HUES48 (cell line): ENCODE measurements around the gene BCL7B.
"Not testable (repeated sequence)": the region's sequence is repeated elsewhere in the genome, so short reads cannot be mapped to it uniquely, and the experiment has no call there.

ENCODE experiments used
- H3K27ac ChIP-seq: one replicate; pipeline ENCODE4 v1.7.0; 2013; ENCODE audit warnings: low read depth, low read length, inconsistent platforms
- H3K27me3 ChIP-seq: 2 replicates; pipeline ENCODE4 v1.6.1; 2013; ENCODE audit warnings: mild to moderate bottlenecking, low read length; ENCODE audit not compliant: control insufficient read depth, insufficient read depth
- H3K36me3 ChIP-seq: 2 replicates; pipeline ENCODE4 v1.6.1; 2013; ENCODE audit warnings: low read length; ENCODE audit not compliant: control insufficient read depth, insufficient read depth
- H3K4me1 ChIP-seq: 2 replicates; pipeline ENCODE4 v1.6.1; 2013; ENCODE audit warnings: mild to moderate bottlenecking, low read length; ENCODE audit not compliant: control insufficient read depth, insufficient read depth
- H3K4me3 ChIP-seq: 2 replicates; pipeline ENCODE4 v1.5.1; 2013; ENCODE audit warnings: mild to moderate bottlenecking, low read depth, low read length
- H3K9ac ChIP-seq: 2 replicates; pipeline ENCODE4 v1.6.1; 2013; ENCODE audit warnings: mild to moderate bottlenecking, low read depth, low read length, moderate library complexity
- H3K9me3 ChIP-seq: 2 replicates; pipeline ENCODE4 v1.6.1; 2013; ENCODE audit warnings: low read length; ENCODE audit not compliant: control insufficient read depth, insufficient read depth

The BCL7B gene

GRCh38 chr7:73512018-73512780 lies 45.3 kb downstream of the BCL7B start:
- Histone ChIP-seq H3K9me3 (no peaks in the 10 kb centered on the region), H3K4me1 (no peaks in the 10 kb centered on the region), H3K27ac (no peak overlapping the region), H3K4me3 (no peak overlapping the region), H3K27me3 (no peaks in the 10 kb centered on the region), H3K9ac (no peak overlapping the region), H3K36me3 (peaks cover 88% of the 10 kb centered on the region)

GRCh38 chr7:73509463-73509862 lies 48.0 kb downstream of the BCL7B start:
- no peak overlapping the region for H3K4me3 ChIP-seq
- peaks cover 86% of the 10 kb centered on the region for H3K36me3 ChIP-seq
- no peaks in the 10 kb centered on the region for H3K27me3 ChIP-seq
- no peaks in the 10 kb centered on the region for H3K9me3 ChIP-seq
- no peak overlapping the region for H3K9ac ChIP-seq
- no peak overlapping the region for H3K27ac ChIP-seq
- no peaks in the 10 kb centered on the region for H3K4me1 ChIP-seq

GRCh38 chr7:73507556-73507955 lies 49.9 kb downstream of the BCL7B start:
- Histone ChIP-seq H3K36me3 (peaks cover 84% of the 10 kb centered on the region), H3K4me1 (no peaks in the 10 kb centered on the region), H3K9me3 (no peaks in the 10 kb centered on the region), H3K4me3 (no peak overlapping the region), H3K27ac (no peak overlapping the region), H3K9ac (no peak overlapping the region), H3K27me3 (no peaks in the 10 kb centered on the region)

- H3K36me3 ChIP-seq: peaks cover 84% of the 10 kb centered on the region
Observed at GRCh38 chr7:73504920-73505319, 52.6 kb downstream of the BCL7B start.

GRCh38 chr7:73504017-73504416 lies 53.5 kb downstream of the BCL7B start:
- Histone ChIP-seq H3K9ac (no peak overlapping the region), H3K27me3 (no peaks in the 10 kb centered on the region), H3K4me1 (no peaks in the 10 kb centered on the region), H3K4me3 (no peak overlapping the region), H3K27ac (no peak overlapping the region), H3K36me3 (peaks cover 84% of the 10 kb centered on the region), H3K9me3 (no peaks in the 10 kb centered on the region)

More at GRCh38 chr7:73504920-73505319, 52.6 kb downstream of the BCL7B start:
- no peaks in the 10 kb centered on the region for H3K9me3 ChIP-seq
- no peaks in the 10 kb centered on the region for H3K4me1 ChIP-seq
- H3K27me3 ChIP-seq: no peaks in the 10 kb centered on the region
- no peak overlapping the region for H3K4me3 ChIP-seq
- no peak overlapping the region for H3K9ac ChIP-seq
- no peak overlapping the region for H3K27ac ChIP-seq

GRCh38 chr7:73503229-73503628 lies 54.3 kb downstream of the BCL7B start:
- Histone ChIP-seq H3K27me3 (no peaks in the 10 kb centered on the region), H3K36me3 (peaks cover 87% of the 10 kb centered on the region), H3K4me3 (no peak overlapping the region), H3K9ac (no peak overlapping the region), H3K9me3 (no peaks in the 10 kb centered on the region), H3K27ac (no peak overlapping the region), H3K4me1 (no peaks in the 10 kb centered on the region)

GRCh38 chr7:73496626-73497025 lies 60.9 kb downstream of the BCL7B start:
- Histone ChIP-seq H3K27ac (no peak overlapping the region), H3K4me1 (no peaks in the 10 kb centered on the region), H3K27me3 (no peaks in the 10 kb centered on the region), H3K9ac (no peak overlapping the region), H3K4me3 (no peak overlapping the region), H3K9me3 (no peaks in the 10 kb centered on the region), H3K36me3 (peaks cover 92% of the 10 kb centered on the region)

- peaks cover 93% of the 10 kb centered on the region for H3K36me3 ChIP-seq
- H3K27ac ChIP-seq, H3K27me3 ChIP-seq, H3K4me3 ChIP-seq, H3K4me1 ChIP-seq, H3K9me3 ChIP-seq, H3K9ac ChIP-seq: not testable (repeated sequence)
Observed at GRCh38 chr7:73495507-73495906, 62.0 kb downstream of the BCL7B start.

- no peaks in the 10 kb centered on the region for H3K27me3 ChIP-seq
- no peak overlapping the region for H3K27ac ChIP-seq
- H3K9ac ChIP-seq: no peak overlapping the region
- H3K4me1 ChIP-seq: no peaks in the 10 kb centered on the region
- peaks cover 91% of the 10 kb centered on the region for H3K36me3 ChIP-seq
- H3K9me3 ChIP-seq: no peaks in the 10 kb centered on the region
- H3K4me3 ChIP-seq: no peak overlapping the region
Observed at GRCh38 chr7:73489976-73490375, 67.5 kb downstream of the BCL7B start.

GRCh38 chr7:73487486-73487885 lies 70.0 kb downstream of the BCL7B start:
- Histone ChIP-seq H3K4me1 (peaks cover 7% of the 10 kb centered on the region; the same call in 1 of the 2 replicates), H3K9me3 (no peaks in the 10 kb centered on the region), H3K4me3 (no peak overlapping the region), H3K9ac (no peak overlapping the region), H3K27me3 (no peaks in the 10 kb centered on the region), H3K27ac (no peak overlapping the region), H3K36me3 (peaks cover 87% of the 10 kb centered on the region)
